Suppressor macrophage treated with lipopolysaccharide for 1 hour (primary cell): ENCODE measurements around the gene KLHL13.
"Not testable (repeated sequence)": the region's sequence is repeated elsewhere in the genome, so short reads cannot be mapped to it uniquely, and the experiment has no call there.

Experiments
- DNase-seq, 3 donors: peaks; one replicate each; pipeline ENCODE4 v3.0.0-alpha.2; 2020 to 2022

Gene KLHL13

DNA sequence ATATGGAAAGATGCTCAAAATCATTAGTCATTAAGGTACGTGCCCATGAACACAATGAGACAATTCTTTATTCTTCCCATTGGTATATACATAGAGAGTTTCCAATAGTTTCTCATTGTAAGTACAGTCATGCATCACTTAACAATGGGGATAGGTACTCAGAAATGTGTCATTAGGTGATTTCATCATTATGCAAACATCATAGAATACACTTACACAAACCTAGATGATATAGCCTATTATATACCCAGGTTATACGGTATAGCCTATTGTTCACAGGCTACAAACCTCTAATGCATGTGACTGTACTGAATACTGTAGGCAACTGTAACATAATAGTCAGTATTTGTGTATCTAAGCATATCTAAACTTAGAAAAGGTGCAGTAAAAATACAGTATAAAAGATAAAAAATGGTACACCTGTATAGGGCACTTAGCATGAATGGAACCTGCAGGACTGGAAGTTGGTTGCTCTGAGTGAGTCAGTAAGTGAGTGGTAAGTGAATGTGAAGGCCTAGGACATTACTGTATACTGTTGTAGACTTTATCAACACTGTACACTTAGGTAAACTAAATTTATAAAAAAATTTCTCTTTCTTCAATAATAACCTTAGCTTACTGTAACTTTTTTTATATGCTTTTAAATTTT, 49.6 kb downstream of the KLHL13 start:
- no peak for DNase-seq

- DNase-seq = peak in 1 of 3 donors; percentile 7
Observed at GRCh38 chrX:118062817-118063615, 53.6 kb downstream of the KLHL13 start.

GRCh38 chrX:118062048-118062789, 54.4 kb downstream of the KLHL13 start:
- DNase-seq = peak in 2 of 3 donors; percentile 13 to 18

GRCh38 chrX:118058924-118059323, 57.7 kb downstream of the KLHL13 start:
- no peak for DNase-seq

DNA sequence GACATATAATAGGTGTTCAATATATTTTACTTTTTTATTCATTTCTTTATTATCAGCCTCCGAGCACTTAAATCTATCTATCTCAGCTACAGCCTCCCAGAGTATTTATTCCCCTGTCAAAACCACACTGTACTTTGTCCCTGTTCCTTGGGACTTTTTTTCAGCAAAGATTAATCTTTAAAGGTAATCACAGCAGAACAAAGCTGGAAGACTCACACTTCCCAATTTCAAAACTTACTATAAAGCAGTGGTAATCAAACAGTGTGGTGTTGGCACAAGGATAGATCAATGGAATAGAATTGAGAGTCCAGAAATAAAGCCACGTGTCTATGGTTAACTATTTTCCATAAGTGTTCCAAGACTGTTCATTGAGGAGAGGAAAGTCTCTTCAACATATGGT, 59.7 kb downstream of the KLHL13 start:
- DNase-seq = no peak

DNA sequence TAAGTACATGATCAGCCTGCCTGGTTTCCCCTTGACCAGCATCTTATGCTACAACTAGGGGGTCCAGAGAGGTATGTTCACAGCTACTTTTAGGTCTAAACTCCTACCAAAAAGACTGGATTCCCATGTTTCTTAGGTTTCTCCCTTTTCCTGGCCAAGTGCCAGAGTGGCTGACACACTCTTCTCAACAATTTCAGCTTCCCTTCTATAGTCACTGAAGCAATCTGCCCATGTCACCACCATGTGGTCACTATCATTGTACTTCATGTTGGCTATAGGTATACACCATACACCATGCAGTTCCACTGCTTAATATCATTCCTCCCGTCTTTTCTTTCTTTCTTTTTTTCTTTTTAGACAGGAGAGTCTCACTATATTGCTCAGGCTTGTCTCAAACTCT, 66.9 kb downstream of the KLHL13 start:
- peak; percentile 9 to 18 (median 11) for DNase-seq

GRCh38 chrX:118047446-118048186, 69.0 kb downstream of the KLHL13 start:
- DNase-seq = no peak

- no peak for DNase-seq
Observed at GRCh38 chrX:118039591-118039990, 77.0 kb downstream of the KLHL13 start.

- no peak for DNase-seq
Observed at GRCh38 chrX:118038614-118039365, 77.8 kb downstream of the KLHL13 start.

DNA sequence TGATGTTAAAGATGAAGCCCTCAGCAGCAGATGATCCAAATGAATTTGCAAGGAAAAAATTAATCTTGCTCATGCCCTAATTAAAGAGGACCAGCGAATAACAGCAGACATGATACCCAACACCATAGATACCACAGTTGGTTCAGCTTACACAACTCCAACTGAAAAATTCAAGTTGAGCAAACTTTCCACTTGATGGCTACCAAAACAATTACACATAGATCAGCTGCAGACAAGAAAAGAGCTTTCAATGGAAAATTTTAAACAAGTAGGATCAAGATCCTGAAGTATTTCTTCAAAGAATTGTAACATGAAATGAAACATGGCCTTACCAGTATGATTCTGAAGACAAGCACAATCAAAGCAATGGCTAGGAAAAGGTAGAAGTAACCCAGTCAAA, 90.0 kb downstream of the KLHL13 start:
- no peak for DNase-seq

- no peak for DNase-seq
Observed at GRCh38 chrX:118025226-118025625, 91.4 kb downstream of the KLHL13 start.

DNA sequence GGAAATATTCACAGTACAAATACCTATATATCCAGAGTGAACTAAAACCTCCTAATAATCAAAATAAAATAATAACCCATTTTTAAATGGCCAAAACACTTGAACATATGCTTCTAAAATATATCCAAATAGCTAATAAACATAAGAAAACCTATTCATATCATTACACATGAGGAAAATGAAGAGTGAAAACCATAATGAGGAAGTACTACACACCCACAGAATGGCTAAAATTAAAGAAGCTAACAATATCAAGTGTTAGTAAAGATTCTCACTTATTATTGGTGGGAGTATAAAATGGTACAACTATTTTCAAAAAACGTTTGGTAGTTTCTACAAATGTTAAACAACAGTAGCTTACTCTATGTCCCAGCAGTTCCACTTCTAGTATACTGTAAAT, 92.1 kb downstream of the KLHL13 start:
- peak in 2 of 3 donors; percentile 8 to 19 for DNase-seq

DNA sequence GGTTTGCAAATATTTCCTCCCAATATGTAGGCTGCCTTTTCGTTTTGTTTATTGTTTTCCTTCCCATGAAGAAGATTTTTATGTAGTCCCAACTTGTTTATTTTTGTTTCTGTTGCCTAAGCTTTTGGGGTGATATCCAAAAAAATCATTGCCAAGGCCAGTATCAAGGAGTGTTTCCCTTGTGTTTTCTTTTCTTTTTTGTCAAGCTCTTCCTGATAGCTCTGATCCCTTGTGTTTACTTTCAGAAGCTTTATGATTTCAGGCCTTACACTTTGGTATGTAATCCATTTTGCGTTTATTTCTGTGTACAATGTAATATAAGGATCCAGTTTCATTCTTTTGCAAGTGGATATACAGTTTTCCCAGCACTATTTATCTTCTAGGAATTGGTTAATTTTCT, 93.9 kb downstream of the KLHL13 start:
- no peak for DNase-seq

GRCh38 chrX:118016422-118016821, 100.2 kb downstream of the KLHL13 start:
- no peak for DNase-seq

DNA sequence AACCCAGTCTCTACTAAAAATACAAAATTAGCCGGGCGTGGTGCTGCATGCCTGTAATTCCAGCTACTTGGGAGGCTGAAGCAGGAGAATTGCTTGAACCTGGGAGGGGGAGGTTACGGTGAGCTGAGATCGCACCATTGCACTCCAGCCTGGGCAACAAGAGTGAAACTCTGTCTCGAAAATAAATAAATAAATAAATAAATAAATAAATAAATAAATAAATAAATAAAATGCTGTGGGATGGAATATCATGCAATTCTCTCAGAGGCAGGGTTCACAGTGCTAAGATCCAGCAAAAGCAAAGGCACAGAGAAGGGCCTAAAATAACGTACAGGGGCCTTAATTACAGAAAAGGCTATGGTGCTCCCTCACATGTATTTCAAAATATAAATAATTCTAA, 114.2 kb downstream of the KLHL13 start:
- not testable (repeated sequence) for DNase-seq

- no peak for DNase-seq
Observed at GRCh38 chrX:118000518-118000917, 116.1 kb downstream of the KLHL13 start.

GRCh38 chrX:117998171-117998570, 118.4 kb downstream of the KLHL13 start:
- DNase-seq = no peak

- DNase-seq = peak in 1 of 3 donors; percentile 4
Observed at GRCh38 chrX:117996918-117997480, 119.6 kb downstream of the KLHL13 start.

DNA sequence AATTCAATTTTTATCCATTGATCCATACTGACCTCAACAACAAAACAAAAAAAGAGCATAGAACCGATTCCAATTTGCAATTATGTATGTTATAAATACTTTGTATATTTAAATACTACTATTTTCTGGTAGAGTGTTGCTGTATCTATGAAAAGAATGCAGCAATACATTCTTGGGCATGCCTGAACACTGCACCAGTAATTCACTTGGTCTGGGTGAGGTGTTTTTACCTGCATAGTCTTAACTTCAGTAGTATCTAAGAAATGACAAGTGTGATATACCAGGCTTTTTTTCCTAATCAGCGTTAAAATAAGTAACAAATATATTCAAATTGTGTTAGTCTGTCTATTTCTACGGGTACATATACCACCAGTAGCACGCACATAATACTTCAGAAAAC, 120.2 kb downstream of the KLHL13 start:
- no peak for DNase-seq

- no peak for DNase-seq
Observed at GRCh38 chrX:117995378-117995777, 121.2 kb downstream of the KLHL13 start.

DNA sequence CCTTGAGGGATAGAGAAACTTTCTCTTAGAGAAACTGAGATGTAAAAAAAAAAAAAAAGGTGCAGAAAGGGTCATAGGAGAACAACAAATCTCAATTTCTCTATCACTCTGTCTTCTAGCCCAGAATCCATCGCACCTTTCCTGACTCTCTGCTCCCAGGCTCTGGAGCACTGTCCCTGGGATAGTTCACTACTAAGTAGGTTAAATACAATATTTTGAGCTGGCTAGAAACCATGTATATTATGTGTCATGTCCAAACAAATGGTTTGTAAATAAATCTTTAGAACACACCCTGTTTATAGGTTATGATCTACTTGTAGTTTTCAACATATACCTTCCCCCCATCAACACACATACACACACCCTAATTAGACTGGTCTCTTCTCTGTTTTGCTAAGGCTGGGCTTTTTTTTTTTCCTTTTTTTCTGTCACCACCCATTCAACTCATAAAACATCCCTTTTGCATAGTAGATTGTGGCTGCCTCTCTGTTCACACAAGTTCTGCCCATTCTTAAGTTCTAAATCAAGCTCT, 124.4 kb downstream of the KLHL13 start:
- DNase-seq = no peak

DNA sequence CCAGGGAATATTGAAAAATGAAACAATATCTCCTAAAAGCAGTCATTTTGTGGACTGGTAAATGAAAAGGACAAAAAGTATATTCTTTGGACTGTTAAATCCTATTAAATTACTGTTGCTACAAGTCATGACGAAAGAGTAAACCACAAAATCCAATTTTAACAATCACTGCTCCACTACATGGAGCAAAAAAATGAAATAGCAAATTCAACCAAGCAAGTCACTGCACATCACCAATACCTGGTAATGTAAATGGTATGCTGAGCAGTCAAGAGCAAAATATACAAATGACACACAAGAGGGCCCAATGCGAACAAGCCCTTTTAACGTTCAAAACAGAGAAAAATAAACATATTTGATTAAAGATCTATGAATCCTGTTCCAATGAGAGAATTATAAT, 126.2 kb downstream of the KLHL13 start:
- no peak for DNase-seq
